ENCODE measurements around the gene MASP1. TPM values are rescaled to one million over a fixed set of nuclear protein-coding genes. Genes with fewer than 3 reads are reported as not detected.

Gene MASP1
- total and polyA plus RNA-seq, 2 experiments from 2014 or later: 397 to 517 TPM

DNA sequence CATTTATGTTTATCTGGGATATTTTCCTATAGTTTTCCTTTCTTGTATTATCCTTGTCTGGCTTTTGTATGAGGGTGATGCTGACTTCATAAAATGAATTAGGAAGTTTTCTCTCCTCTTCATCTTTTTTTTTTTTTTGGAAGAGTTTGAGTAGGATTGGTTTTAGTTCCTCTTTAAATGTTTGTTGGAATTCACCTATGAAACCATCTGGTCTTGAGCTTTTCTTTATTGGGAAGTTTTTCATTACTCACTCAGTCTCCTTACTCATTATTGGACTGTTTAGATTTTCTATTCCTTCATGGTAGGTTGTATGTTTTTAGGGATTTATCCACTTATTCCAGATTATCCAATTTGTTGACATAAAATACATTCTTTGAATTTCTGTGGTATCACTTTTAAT is 18.7 kb upstream of the MASP1 start:
- no peak for DNase-seq (ENCODE audit: low read depth in 1 of 2, low spot score in 1 of 2)
- H3K27ac ChIP-seq: no peak overlapping the region
- no peaks in the 10 kb centered on the region for H3K27me3 ChIP-seq
- no peak overlapping the region for H3K4me3 ChIP-seq
- TF ChIP-seq CTCF (IDR thresholded peaks at IDR 0.05; ENCODE audit: low read depth, low read length): no peak
- H3K4me1 ChIP-seq (ENCODE audit: low read depth): no peaks in the 10 kb centered on the region
- no peaks in the 10 kb centered on the region for H3K9me3 ChIP-seq (ENCODE audit: low read depth)
- no peaks in the 10 kb centered on the region for H3K36me3 ChIP-seq

DNA sequence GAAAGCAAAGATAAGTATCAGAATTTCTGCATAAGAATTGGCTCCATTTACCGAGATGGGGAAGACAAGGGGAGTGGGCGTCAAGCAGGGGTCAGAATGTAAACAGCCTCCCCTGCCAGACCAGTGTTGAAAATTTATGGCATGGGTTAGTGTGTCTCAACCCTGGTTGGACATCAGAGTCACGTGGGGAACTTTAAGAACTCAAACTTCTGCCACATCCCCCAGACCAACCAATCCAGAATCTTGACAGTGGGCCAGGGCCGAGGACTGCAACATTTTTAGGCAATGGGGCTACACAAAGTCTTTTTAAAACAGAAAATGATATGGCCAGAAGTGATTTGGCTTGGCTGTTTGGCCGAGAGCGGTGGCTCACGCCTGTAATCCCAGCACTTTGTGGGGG is 14.3 kb upstream of the MASP1 start:
- no peaks in the 10 kb centered on the region for H3K4me1 ChIP-seq (ENCODE audit: low read depth)
- no peaks in the 10 kb centered on the region for H3K36me3 ChIP-seq
- H3K9me3 ChIP-seq (ENCODE audit: low read depth): no peaks in the 10 kb centered on the region
- TF ChIP-seq CTCF (IDR thresholded peaks at IDR 0.05; ENCODE audit: low read depth, low read length): no peak
- no peaks in the 10 kb centered on the region for H3K27me3 ChIP-seq
- no peak overlapping the region for H3K4me3 ChIP-seq
- H3K27ac ChIP-seq: no peak overlapping the region
- DNase-seq (ENCODE audit: low read depth in 1 of 2, low spot score in 1 of 2): no peak

- H3K27me3 ChIP-seq: no peaks in the 10 kb centered on the region
- H3K4me1 ChIP-seq (ENCODE audit: low read depth): peaks cover 11% of the 10 kb centered on the region
- H3K36me3 ChIP-seq: no peaks in the 10 kb centered on the region
- TF ChIP-seq CTCF (IDR thresholded peaks at IDR 0.05; ENCODE audit: low read depth, low read length): no peak
- no peak for DNase-seq (ENCODE audit: low read depth in 1 of 2, low spot score in 1 of 2)
- H3K27ac ChIP-seq: no peak overlapping the region
- H3K4me3 ChIP-seq: no peak overlapping the region
- H3K9me3 ChIP-seq (ENCODE audit: low read depth): no peaks in the 10 kb centered on the region
Measured at GRCh38 chr3:187299611-187300010, 8.1 kb upstream of the MASP1 start.

DNA sequence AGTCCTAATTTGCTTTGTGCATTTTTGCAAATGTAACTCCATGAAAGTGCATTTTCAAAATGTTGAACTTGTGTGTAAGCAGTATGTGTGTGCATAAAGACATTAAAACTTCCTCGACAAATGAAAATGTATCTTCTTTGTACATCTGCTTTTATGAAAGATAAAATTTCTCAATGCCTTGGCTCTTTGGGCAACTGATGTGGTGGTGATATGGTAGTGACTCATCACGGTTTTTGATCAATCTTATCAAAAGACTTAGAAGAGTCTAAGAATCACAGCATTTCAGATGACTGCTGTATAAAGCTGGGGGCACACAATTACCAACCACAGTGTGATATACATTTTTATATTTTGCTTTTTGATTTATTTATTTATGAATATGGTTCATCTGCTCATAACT is 5.4 kb upstream of the MASP1 start:
- Histone ChIP-seq H3K27me3 (no peaks in the 10 kb centered on the region), H3K4me3 (no peak overlapping the region), H3K9me3 (ENCODE audit: low read depth) (no peaks in the 10 kb centered on the region), H3K4me1 (ENCODE audit: low read depth) (peaks cover 31% of the 10 kb centered on the region), H3K36me3 (no peaks in the 10 kb centered on the region), H3K27ac (no peak overlapping the region)
- no peak for DNase-seq (ENCODE audit: low read depth in 1 of 2, low spot score in 1 of 2)
- no peak for TF ChIP-seq CTCF (IDR thresholded peaks at IDR 0.05; ENCODE audit: low read depth, low read length)

GRCh38 chr3:187296058-187296457 is 4.5 kb upstream of the MASP1 start:
- H3K4me3 ChIP-seq: no peak overlapping the region
- no peak for TF ChIP-seq CTCF (IDR thresholded peaks at IDR 0.05; ENCODE audit: low read depth, low read length)
- H3K36me3 ChIP-seq: no peaks in the 10 kb centered on the region
- no peak overlapping the region for H3K27ac ChIP-seq
- H3K4me1 ChIP-seq (ENCODE audit: low read depth): peaks cover 31% of the 10 kb centered on the region
- H3K27me3 ChIP-seq: no peaks in the 10 kb centered on the region
- no peak for DNase-seq (ENCODE audit: low read depth in 1 of 2, low spot score in 1 of 2)
- H3K9me3 ChIP-seq (ENCODE audit: low read depth): no peaks in the 10 kb centered on the region
